Inflammatory macrophage treated with lipopolysaccharide for 4 hours (primary cell): ENCODE results near the gene FBXW4.
"Not testable (repeated sequence)": the region's sequence is repeated elsewhere in the genome, so short reads cannot be mapped to it uniquely, and the experiment has no call there.

Source experiments
- DNase-seq: peaks from one replicate; pipeline ENCODE4 v3.0.0-alpha.2; 2020

Gene FBXW4

GRCh38 chr10:101651336-101651735 lies 43.6 kb downstream of the FBXW4 start:
- no peak for DNase-seq

DNA sequence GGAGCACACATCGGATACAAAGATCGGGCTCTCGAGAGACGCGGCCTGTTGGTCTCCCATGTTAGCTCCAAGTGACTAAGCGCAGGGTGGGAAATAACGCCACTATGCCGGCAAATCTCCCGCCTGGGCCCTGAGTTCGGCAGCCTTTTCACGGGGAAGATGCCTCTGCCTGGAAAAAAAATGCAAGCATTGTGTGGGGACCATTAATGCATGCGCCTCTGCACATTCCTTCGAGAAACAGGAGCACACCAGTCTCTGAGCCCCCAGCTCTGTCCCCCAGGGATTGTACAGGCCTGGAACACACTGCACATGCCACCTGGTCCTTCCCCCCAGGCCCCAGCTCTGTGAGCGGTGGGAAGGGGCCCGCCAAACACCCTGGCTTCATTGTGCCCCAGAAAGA lies 44.1 kb downstream of the FBXW4 start:
- DNase-seq: no peak

DNA sequence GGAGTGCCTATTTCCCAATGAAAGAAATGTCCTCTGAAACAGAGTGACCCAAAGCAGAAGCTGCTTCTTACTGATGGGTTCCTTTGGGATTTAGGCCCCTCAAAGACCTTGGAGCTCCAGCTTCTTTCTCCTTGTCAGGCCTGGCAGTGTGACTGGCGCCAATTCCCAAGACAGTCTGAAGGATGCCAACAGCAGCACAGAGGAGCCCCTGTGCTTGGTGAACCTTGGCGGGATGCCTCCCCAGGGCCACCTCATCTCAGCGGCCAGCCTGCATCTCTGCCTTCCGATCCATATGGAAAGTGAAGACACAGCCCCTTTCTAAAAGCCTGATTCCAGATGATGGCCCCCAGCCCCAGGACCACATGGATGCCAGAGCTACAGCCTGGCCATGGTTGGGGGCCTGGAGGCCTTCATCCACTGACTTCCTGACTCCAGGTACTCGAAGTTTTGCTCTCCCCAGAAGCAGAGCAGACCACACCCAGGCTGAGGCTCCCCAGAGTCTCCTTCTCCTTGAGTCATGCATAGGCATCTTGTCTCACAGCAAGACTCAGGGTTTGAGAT lies 45.4 kb downstream of the FBXW4 start:
- no peak for DNase-seq

GRCh38 chr10:101647255-101647654 lies 47.7 kb downstream of the FBXW4 start:
- no peak for DNase-seq

- no peak for DNase-seq
These were observed 48.6 kb downstream of the FBXW4 start for GRCh38 chr10:101646364-101646763.

DNA sequence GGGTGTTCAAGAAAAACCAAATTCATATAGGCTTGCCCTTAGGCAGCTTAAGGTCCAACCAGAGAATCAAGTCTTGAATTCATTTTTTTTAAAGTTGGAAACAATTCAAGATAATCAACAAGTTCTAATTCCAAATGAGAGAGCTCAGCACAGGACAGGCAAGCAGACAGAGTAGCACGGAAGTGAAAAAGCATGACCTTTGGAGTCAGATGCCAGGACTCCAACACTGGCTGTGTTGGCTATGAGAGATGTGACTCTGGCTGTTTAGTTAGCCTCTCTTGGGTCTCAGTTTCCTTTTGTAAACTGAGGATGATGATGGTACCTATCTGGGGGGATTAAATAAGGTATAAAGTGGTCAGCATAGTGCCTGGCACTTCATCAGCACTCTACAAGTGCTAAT lies 49.3 kb downstream of the FBXW4 start:
- no peak for DNase-seq

- DNase-seq: no peak
These were observed 51.0 kb downstream of the FBXW4 start for GRCh38 chr10:101644002-101644401.

GRCh38 chr10:101643546-101643945 lies 51.4 kb downstream of the FBXW4 start:
- DNase-seq: no peak

- no peak for DNase-seq
These were observed 55.6 kb downstream of the FBXW4 start for GRCh38 chr10:101639141-101639900.

GRCh38 chr10:101633510-101633909 lies 61.5 kb downstream of the FBXW4 start:
- DNase-seq: not testable (repeated sequence)

GRCh38 chr10:101631821-101632475 lies 63.0 kb downstream of the FBXW4 start:
- no peak for DNase-seq

DNA sequence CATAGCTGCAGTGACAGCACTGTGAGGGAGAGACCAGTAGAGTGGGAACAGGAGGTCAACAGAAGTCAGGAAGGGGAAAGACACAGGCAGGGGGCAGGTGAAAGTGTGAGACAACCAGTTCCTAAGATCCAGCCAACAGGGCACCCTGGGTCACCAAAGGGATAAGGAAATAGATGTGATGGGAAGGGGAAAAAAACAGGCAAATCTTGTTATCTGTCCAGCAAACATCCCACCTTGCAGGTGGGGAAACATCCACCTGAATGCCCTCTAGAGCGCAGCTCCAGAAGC lies 64.4 kb downstream of the FBXW4 start:
- no peak for DNase-seq

DNA sequence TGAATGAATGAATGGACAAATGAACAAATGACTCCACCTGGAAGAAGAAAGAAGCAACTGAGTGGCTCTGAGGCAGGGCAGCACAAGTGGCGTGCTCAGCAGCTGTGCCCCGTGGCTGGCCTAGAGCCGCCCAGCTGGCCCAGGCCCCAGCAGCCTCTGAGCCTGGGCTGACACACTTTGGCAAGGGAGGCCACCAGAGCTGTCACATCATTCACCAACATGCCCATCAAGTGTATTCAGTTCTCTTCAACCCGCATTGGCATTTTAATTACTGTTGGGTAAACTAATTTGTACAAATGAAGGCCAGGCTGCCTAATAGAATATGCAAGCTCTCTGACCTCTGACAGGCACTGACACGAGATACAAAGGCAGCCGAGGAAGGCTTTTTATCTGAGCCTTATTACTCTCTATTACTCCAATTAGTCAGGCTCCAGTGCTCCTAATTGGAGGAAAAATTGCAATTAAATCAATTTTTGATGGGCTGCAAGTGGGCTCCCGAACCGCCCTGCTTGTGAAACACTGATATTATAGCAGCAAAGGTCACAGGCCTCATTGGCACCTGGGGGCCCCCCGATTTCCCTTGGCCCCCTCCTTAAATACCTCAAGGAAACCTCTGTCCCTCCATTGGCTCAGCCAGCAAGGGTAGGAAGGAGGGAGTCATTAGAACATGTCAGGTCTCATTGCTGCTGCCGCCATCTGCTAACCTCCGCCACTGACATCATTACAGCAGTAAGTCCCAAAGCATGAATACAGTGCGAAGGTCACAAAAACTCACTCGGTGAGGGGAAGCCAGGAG lies 64.9 kb downstream of the FBXW4 start:
- DNase-seq: no peak

GRCh38 chr10:101625821-101626412 lies 69.1 kb downstream of the FBXW4 start:
- DNase-seq: no peak

GRCh38 chr10:101624526-101625102 lies 70.4 kb downstream of the FBXW4 start:
- DNase-seq: no peak

GRCh38 chr10:101623528-101623927 lies 71.4 kb downstream of the FBXW4 start:
- no peak for DNase-seq

DNA sequence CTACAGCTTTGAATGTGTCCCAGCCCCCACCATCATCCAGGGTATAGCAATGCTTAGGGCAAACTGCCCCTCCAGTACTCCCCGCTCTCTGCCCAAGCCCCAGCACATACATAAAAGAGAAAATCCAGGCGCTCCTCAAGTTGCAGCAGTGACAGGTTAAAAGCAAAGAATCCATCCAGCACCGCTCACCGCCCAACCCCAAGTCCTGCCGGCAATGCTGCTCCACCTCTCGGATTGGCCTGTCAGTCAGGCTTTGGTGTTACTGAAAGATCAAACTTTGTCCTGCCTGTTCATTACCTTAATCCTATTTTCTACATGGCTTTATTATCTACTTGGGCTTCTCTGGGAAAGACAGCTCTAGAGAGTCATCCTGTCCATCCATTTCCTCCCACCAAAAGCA lies 75.0 kb downstream of the FBXW4 start:
- DNase-seq: no peak

DNA sequence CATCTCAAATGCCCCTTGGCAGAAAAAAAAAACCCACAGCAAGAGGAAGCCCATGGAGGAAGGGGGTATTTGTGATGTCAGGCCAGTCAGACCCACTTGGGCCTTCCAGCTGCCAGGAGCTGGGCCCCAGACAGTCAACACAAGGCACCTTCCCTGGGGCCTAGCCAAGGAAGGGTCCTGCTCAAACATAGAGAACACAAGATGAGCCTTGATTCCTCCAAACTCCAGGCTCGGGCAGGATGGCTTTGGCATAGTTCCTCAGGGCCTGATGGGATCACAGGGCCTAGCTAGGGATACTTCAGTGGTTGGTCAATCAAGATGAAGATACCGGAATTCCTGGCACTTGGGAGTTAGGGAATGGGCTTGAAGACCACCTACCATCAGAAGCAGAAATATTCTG lies 76.1 kb downstream of the FBXW4 start:
- DNase-seq: no peak

- DNase-seq: no peak
These were observed 77.0 kb downstream of the FBXW4 start for GRCh38 chr10:101617824-101618568.

- peak; percentile 13 for DNase-seq
These were observed 77.7 kb downstream of the FBXW4 start for GRCh38 chr10:101617102-101617823.

DNA sequence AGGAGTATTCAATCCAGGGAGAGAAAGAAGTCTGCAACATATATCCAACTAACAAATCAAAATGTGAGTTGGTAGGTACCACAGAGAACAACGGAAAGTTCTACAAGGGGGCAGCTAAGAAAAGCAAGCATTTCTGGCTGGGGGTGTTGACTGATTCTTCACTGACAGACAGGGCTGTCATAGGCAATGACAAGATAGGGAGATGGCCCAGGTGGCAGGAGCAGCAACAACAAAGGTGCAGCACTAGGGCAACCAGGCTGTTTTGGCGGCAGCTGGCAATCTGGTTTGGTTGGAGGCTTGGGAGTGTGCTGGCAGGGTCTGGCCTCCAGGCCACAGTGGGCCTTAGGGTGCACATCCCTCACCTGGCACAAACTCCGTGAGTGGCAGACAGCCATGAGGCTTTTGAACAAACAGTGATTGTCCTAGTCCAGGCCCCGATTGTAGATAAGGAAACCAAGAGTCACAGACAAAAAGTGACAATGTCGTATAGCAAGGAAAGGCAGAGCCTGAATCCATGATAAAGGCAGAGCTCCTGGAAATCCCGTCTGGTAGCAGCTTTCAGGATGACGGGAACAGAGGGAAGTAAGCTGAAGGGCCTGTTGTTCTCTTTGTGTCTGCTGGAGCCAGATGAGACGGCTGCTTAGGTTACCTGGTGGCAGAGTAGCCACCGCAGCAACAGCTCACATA lies 78.4 kb downstream of the FBXW4 start:
- DNase-seq: no peak
